ENCODE measurements around the gene NFATC2IP. TPM values are rescaled to one million over a fixed set of nuclear protein-coding genes. Genes with fewer than 3 reads are reported as not detected.
A peak's percentile ranks its signal among the peaks of the same experiment; 100 is the strongest.

NFATC2IP gene
- total and polyA plus RNA-seq, 9 of the 15 experiments (the other 6 are each of a cell fraction or from before 2014, with no cell fraction given): 15.6 to 106 (median 46.9) TPM

- TF ChIP-seq REST (IDR thresholded peaks at IDR 0.05; ENCODE audit: borderline replicate concordance): peak; percentile 20; the same call in 1 of the 2 replicates
- TF ChIP-seq REST (CRISPR knock-in tag; IDR thresholded peaks at IDR 0.05; ENCODE audit: low read depth): no peak
- TF ChIP-seq MAFF (IDR thresholded peaks at IDR 0.05; ENCODE audit: low read length): peak; percentile 48
- TF ChIP-seq, protein P1, sequence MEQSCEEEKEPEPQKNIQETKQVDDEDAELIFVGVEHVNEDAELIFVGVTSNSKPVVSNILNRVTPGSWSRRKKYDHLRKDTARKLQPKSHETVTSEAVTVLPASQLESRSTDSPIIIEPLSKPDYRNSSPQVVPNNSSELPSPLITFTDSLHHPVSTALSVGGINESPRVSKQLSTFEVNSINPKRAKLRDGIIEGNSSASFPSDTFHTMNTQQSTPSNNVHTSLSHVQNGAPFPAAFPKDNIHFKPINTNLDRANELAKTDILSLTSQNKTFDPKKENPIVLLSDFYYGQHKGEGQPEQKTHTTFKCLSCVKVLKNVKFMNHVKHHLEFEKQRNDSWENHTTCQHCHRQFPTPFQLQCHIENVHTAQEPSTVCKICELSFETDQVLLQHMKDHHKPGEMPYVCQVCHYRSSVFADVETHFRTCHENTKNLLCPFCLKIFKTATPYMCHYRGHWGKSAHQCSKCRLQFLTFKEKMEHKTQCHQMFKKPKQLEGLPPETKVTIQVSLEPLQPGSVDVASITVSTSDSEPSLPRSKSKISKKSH (CRISPR knock-in tag; IDR thresholded peaks at IDR 0.05): no peak
- TF ChIP-seq POLR2B (IDR thresholded peaks at IDR 0.05; ENCODE audit: low read depth, partially characterized antibody): no peak
- peak; percentile 30; the same call in 1 of the 2 replicates for TF ChIP-seq NFE2L1 (tag; IDR thresholded peaks at IDR 0.05; ENCODE audit: borderline replicate concordance, low read depth)
- TF ChIP-seq EHMT2 (IDR thresholded peaks at IDR 0.05): no peak
- TF ChIP-seq, protein P2, sequence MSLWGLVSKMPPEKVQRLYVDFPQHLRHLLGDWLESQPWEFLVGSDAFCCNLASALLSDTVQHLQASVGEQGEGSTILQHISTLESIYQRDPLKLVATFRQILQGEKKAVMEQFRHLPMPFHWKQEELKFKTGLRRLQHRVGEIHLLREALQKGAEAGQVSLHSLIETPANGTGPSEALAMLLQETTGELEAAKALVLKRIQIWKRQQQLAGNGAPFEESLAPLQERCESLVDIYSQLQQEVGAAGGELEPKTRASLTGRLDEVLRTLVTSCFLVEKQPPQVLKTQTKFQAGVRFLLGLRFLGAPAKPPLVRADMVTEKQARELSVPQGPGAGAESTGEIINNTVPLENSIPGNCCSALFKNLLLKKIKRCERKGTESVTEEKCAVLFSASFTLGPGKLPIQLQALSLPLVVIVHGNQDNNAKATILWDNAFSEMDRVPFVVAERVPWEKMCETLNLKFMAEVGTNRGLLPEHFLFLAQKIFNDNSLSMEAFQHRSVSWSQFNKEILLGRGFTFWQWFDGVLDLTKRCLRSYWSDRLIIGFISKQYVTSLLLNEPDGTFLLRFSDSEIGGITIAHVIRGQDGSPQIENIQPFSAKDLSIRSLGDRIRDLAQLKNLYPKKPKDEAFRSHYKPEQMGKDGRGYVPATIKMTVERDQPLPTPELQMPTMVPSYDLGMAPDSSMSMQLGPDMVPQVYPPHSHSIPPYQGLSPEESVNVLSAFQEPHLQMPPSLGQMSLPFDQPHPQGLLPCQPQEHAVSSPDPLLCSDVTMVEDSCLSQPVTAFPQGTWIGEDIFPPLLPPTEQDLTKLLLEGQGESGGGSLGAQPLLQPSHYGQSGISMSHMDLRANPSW (CRISPR knock-in tag; IDR thresholded peaks at IDR 0.05): no peak
- TF ChIP-seq IRF1 (CRISPR knock-in tag; IDR thresholded peaks at IDR 0.05; ENCODE audit: borderline replicate concordance): no peak
Measured at GRCh38 chr16:28917095-28917494, 33.6 kb upstream of the NFATC2IP start (continued).

Data from K562 (cell line).